Measurements from ENCODE around the gene OSBPL7.

Gene OSBPL7

GRCh38 chr17:47844814-47845715 is 23.5 kb upstream of the OSBPL7 start:
- H3K4me1 ChIP-seq, result peaks cover 46% of the 10 kb centered on the region
- H3K4me3 ChIP-seq (ENCODE audit: low read depth, low read length), result peak overlapping the region; percentile 52
- H3K27ac ChIP-seq, result peak overlapping the region; percentile 98
- H3K4me2 ChIP-seq (ENCODE audit: low read length), result peak overlapping the region; percentile 48
- no peak overlapping the region for H2AFZ ChIP-seq
- peaks cover 7% of the 10 kb centered on the region for H3K79me2 ChIP-seq
- H3K9ac ChIP-seq, result no peak overlapping the region
- no peaks in the 10 kb centered on the region for H3K9me3 ChIP-seq (ENCODE audit: control insufficient read depth, low read length)
- no peaks in the 10 kb centered on the region for H3K27me3 ChIP-seq (ENCODE audit: control insufficient read depth, insufficient read depth, low read length)
- no peaks in the 10 kb centered on the region for H3K36me3 ChIP-seq (ENCODE audit: control insufficient read depth, insufficient read depth, low read length)
- TF ChIP-seq CTCF (IDR thresholded peaks at IDR 0.05), result peak; percentile 39

- no peaks in the 10 kb centered on the region for H3K36me3 ChIP-seq (ENCODE audit: control insufficient read depth, insufficient read depth, low read length)
- peak overlapping the region; percentile 52 for H3K4me3 ChIP-seq (ENCODE audit: low read depth, low read length)
- TF ChIP-seq CTCF (IDR thresholded peaks at IDR 0.05), result no peak
- peak overlapping the region; percentile 65 for H3K4me2 ChIP-seq (ENCODE audit: low read length)
- H3K9ac ChIP-seq, result no peak overlapping the region
- H3K27me3 ChIP-seq (ENCODE audit: control insufficient read depth, insufficient read depth, low read length), result no peaks in the 10 kb centered on the region
- peaks cover 7% of the 10 kb centered on the region for H3K79me2 ChIP-seq
- peaks cover 48% of the 10 kb centered on the region for H3K4me1 ChIP-seq
- peak overlapping the region; percentile 98 for H3K27ac ChIP-seq
- H3K9me3 ChIP-seq (ENCODE audit: control insufficient read depth, low read length), result no peaks in the 10 kb centered on the region
- no peak overlapping the region for H2AFZ ChIP-seq
These were observed 22.6 kb upstream of the OSBPL7 start for GRCh38 chr17:47844227-47844626.

GRCh38 chr17:47843391-47843730 is 21.8 kb upstream of the OSBPL7 start:
- H3K4me1 ChIP-seq, result peaks cover 48% of the 10 kb centered on the region

GRCh38 chr17:47841488-47842291 is 20.1 kb upstream of the OSBPL7 start:
- Histone ChIP-seq H3K79me2 (peaks cover 5% of the 10 kb centered on the region), H3K4me1 (peaks cover 48% of the 10 kb centered on the region), H3K27ac (peak overlapping the region; percentile 63), H3K9ac (peak overlapping the region; percentile 8), H3K27me3 (ENCODE audit: control insufficient read depth, insufficient read depth, low read length) (no peaks in the 10 kb centered on the region), H3K4me2 (ENCODE audit: low read length) (peak overlapping the region; percentile 98), H3K9me3 (ENCODE audit: control insufficient read depth, low read length) (no peaks in the 10 kb centered on the region), H2AFZ (peak overlapping the region; percentile 93), H3K36me3 (ENCODE audit: control insufficient read depth, insufficient read depth, low read length) (no peaks in the 10 kb centered on the region), H3K4me3 (ENCODE audit: low read depth, low read length) (peak overlapping the region; percentile 85)
- TF ChIP-seq CTCF (IDR thresholded peaks at IDR 0.05), result no peak

More at GRCh38 chr17:47843391-47843730, 21.8 kb upstream of the OSBPL7 start:
- Histone ChIP-seq H3K27me3 (ENCODE audit: control insufficient read depth, insufficient read depth, low read length) (no peaks in the 10 kb centered on the region), H3K79me2 (peaks cover 7% of the 10 kb centered on the region), H3K27ac (peak overlapping the region; percentile 98), H3K4me2 (ENCODE audit: low read length) (peak overlapping the region; percentile 65), H3K4me3 (ENCODE audit: low read depth, low read length) (peak overlapping the region; percentile 52), H3K9ac (no peak overlapping the region), H3K36me3 (ENCODE audit: control insufficient read depth, insufficient read depth, low read length) (no peaks in the 10 kb centered on the region), H3K9me3 (ENCODE audit: control insufficient read depth, low read length) (no peaks in the 10 kb centered on the region), H2AFZ (peak overlapping the region; percentile 9)
- no peak for TF ChIP-seq CTCF (IDR thresholded peaks at IDR 0.05)
